GM18520 (cell line): ENCODE measurements around the gene REST.
A peak's percentile ranks its signal among the peaks of the same experiment; 100 is the strongest.
"Not testable (repeated sequence)": the region's sequence is repeated elsewhere in the genome, so short reads cannot be mapped to it uniquely, and the experiment has no call there.

ENCODE experiments used
- ATAC-seq: cut with Tn5 transposase; IDR thresholded peaks from one replicate; pipeline ENCODE4 v1.9.1; 2021; ENCODE audit not compliant: unreplicated experiment

The REST gene

GRCh38 chr4:56908206-56909085 is 746 bp downstream of the REST start:
- peak; percentile 49 for ATAC-seq

GRCh38 chr4:56909086-56909894 is 1.6 kb downstream of the REST start:
- peak; percentile 7 for ATAC-seq

- ATAC-seq, result no peak
Observed at GRCh38 chr4:56910172-56910967, 2.7 kb downstream of the REST start.

GRCh38 chr4:56914336-56914735 is 6.6 kb downstream of the REST start:
- no peak for ATAC-seq

- ATAC-seq, result not testable (repeated sequence)
Observed at GRCh38 chr4:56914977-56915376, 7.3 kb downstream of the REST start.

- ATAC-seq, result no peak
Observed at GRCh38 chr4:56927196-56927595, 19.5 kb downstream of the REST start.

- no peak for ATAC-seq
Observed at GRCh38 chr4:56930638-56931037, 22.9 kb downstream of the REST start.

GRCh38 chr4:56931924-56932323 is 24.2 kb downstream of the REST start:
- no peak for ATAC-seq

- no peak for ATAC-seq
Observed at GRCh38 chr4:56937262-56937661, 29.6 kb downstream of the REST start.

GRCh38 chr4:56939826-56940225 is 32.1 kb downstream of the REST start:
- not testable (repeated sequence) for ATAC-seq

GRCh38 chr4:56940403-56940802 is 32.7 kb downstream of the REST start:
- no peak for ATAC-seq

GRCh38 chr4:56940971-56941370 is 33.3 kb downstream of the REST start:
- no peak for ATAC-seq

GRCh38 chr4:56941403-56941802 is 33.7 kb downstream of the REST start:
- ATAC-seq, result no peak

- ATAC-seq, result no peak
Observed at GRCh38 chr4:56953680-56954520, 46.2 kb downstream of the REST start.

GRCh38 chr4:56958111-56958517 is 50.4 kb downstream of the REST start:
- no peak for ATAC-seq

- ATAC-seq, result no peak
Observed at GRCh38 chr4:56959100-56959499, 51.4 kb downstream of the REST start.

GRCh38 chr4:56961107-56961500 is 53.4 kb downstream of the REST start:
- no peak for ATAC-seq

- no peak for ATAC-seq
Observed at GRCh38 chr4:56971383-56971782, 63.7 kb downstream of the REST start.

GRCh38 chr4:56972389-56972788 is 64.7 kb downstream of the REST start:
- no peak for ATAC-seq

GRCh38 chr4:56972809-56973208 is 65.1 kb downstream of the REST start:
- ATAC-seq, result no peak
